NCI-H345 (cell line): Measurements from ENCODE around the gene TMEM107.
A peak's percentile ranks its signal among the peaks of the same experiment; 100 is the strongest.

ENCODE experiments used
- DNase-seq: peaks from one replicate; lab custom pipeline; 2025; lab: John Stamatoyannopoulos, UW

Gene TMEM107

DNA sequence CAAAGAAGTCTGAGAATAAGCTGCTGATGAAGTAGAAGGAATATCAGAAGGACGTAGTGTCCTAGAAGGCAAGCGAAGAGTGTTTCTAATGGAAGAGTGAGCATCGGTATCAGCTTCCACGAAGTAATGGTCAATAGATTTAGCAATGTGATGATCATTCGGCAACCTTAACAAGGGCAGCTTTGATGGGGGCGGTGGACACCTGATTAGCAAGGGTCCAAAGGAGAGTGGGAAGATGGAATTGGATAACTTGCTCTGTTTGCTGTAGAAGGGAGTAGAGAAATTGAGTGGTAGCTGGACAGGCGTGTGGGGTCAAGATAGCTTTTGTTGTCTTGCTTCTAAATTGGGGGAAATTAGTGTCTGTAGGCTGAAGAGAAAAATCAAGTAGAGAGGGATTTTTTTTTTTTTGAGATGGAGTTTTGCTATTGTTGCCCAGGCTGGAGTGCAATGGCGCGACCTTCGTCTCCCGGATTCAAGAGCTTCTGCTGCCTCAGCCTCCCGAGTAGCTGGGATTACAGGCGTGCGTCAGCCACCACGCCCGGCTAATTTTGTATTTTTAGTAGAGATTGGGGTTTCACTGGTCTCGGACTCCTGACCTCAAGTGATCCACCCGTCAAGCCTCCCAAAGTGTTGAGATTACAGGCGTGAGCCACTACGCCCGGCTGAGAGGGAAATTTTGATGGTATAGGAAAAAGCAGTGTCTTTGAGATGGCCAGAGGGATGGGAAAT lies 38.4 kb downstream of the TMEM107 start:
- no peak for DNase-seq

GRCh38 chr17:8133941-8134340 lies 42.2 kb downstream of the TMEM107 start:
- DNase-seq = no peak

DNA sequence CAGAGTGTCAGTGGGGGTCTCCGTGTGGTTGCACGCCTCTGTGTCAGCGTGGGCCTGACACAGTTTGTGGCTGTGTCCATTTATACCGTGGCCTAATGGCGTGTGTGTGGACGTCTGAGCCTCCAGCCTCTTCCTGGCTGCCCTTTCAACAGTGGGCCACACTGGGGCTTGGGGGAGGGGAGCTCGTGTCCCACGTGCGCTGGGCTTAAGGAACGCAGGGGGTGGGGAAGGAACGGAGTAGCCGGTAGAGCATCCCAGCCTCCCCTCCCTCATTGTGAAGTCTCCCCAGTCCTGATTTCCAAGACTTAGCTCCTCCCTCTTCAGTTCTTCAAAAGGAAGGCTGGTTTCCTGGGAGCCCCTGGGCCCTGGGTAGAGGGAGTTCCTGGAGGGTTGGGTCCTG lies 42.8 kb downstream of the TMEM107 start:
- DNase-seq = no peak

GRCh38 chr17:8131844-8132441 lies 44.2 kb downstream of the TMEM107 start:
- DNase-seq = no peak

- no peak for DNase-seq
Observed at GRCh38 chr17:8128125-8128784, 47.9 kb downstream of the TMEM107 start.

DNA sequence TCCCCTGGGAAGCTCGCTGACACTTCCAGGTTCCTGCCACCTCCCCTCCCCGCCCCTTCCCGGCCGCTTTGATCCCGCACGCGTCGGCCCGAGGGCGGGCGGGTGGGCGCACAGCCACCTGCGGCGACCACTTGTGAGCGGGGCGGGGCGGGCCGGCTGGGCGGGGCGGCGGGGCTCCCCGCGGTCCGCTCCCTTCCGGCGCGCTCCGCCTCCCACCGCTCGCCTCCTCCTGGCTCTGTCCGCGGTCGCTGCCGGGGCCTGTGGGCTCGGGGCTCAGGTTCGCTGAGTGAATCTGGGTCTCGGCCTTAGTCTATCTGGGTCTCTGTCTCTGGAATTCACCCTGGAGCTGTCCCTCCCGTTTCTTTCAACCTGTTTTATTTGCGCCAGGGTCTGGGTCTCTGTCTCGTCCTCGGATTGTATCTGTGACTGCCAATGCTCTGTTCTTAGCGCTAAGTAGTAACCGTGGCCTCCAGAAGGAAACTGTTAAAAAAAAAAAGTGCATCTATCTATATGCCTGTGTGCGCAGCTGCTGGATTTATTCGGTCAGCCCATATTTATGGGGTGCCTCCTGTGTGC lies 49.6 kb downstream of the TMEM107 start:
- peak; percentile 58 for DNase-seq

- DNase-seq = peak; percentile 43
Observed at GRCh38 chr17:8125947-8126490, 50.2 kb downstream of the TMEM107 start.

DNA sequence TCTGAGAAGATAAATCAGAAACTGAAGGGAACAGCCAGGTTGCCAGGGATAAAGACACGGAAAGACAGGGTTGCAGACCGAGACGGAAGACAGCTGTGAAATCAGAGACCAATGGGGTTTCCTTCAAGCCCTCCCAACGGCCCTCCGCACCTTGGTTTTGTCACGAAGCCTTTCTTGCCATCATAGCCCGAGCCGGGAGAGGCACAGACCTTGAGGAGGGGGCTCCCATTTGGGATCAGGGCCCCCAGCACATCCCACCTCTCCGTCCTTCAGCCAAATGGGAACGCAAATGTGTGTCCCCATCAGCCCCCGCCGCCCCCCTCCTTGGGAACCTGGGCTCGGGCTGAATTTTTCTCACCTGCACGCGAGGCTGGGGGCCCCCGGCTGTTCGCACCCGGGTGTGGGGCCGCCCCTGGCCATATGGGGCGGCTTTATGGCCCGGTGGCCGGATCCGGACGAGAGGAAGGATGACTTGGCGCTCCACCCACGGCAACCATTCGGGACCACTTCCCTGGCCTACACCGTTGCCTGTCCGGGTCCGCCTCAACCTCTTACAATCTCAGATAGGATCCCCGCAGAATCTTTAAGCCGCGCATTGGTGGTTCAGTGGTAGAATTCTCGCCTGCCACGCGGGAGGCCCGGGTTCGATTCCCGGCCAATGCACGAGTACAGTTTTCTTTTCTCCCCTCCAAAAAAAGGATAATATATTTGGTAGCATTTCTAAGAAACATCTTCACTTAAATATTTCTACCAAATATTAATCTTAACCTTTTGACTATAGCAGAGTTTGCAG lies 50.8 kb downstream of the TMEM107 start:
- DNase-seq = peak; percentile 61

GRCh38 chr17:8124350-8125153 lies 51.6 kb downstream of the TMEM107 start:
- DNase-seq = peak; percentile 50

- peak; percentile 50 for DNase-seq
Observed at GRCh38 chr17:8123695-8124349, 52.4 kb downstream of the TMEM107 start, which contains the start of gene HES7. Gene HES7 (minus strand): TSS chr17:8124106. CDS start chr17:8124084, 22 bp downstream.

- no peak for DNase-seq
Observed at GRCh38 chr17:8122924-8123694, 53.1 kb downstream of the TMEM107 start.
